Measurements from ENCODE around the gene RGS7BP.

Gene RGS7BP

GRCh38 chr5:64634997-64635686, 129.3 kb downstream of the RGS7BP start:
- no peak for DNase-seq (ENCODE audit: low read depth)

- no peak for DNase-seq (ENCODE audit: low read depth)
Observed at GRCh38 chr5:64637144-64637543, 131.3 kb downstream of the RGS7BP start.

GRCh38 chr5:64637837-64638443, 132.1 kb downstream of the RGS7BP start:
- no peak for DNase-seq (ENCODE audit: low read depth)

- DNase-seq (ENCODE audit: low read depth) = no peak
Observed at GRCh38 chr5:64644831-64645230, 139.0 kb downstream of the RGS7BP start.

GRCh38 chr5:64646169-64646568, 140.4 kb downstream of the RGS7BP start:
- DNase-seq (ENCODE audit: low read depth) = no peak

- DNase-seq (ENCODE audit: low read depth) = no peak
Observed at GRCh38 chr5:64649512-64649911, 143.7 kb downstream of the RGS7BP start.

DNA sequence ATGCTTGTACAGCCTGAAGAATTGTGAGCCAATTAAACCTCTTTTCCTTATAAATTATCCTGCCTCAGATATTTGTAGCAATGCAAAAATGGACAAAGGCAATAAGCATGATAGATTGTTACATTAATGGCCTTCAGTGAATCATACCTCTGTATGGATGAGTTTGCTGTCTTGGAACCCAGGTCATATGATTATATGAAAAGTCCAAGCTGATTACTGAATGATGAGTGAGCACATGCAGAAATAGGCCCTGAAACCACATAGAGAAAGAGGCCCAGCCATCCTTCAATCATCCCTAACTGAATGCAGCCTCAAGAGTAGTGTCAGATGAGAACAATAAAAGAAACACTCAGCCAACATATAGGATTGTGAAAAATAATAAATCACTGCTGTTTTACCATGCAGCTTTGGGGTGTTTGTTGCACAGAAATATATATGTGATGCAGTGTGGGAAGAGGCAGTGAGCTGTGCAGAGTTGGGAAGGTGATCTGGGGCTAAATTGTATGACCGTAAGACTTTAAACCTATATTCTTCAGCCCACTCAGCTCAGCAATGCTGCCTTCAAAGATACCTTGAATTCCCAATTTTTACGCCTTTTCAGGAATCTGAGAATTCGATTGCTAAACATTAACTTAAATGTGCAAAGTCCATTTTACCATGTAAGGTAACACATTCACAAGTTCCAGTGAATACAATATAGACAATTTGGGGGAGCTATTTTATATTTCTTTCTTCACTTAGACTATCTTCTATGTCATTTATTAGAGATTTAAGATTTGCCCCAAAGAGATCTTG, 148.1 kb downstream of the RGS7BP start:
- no peak for DNase-seq (ENCODE audit: low read depth)

DNA sequence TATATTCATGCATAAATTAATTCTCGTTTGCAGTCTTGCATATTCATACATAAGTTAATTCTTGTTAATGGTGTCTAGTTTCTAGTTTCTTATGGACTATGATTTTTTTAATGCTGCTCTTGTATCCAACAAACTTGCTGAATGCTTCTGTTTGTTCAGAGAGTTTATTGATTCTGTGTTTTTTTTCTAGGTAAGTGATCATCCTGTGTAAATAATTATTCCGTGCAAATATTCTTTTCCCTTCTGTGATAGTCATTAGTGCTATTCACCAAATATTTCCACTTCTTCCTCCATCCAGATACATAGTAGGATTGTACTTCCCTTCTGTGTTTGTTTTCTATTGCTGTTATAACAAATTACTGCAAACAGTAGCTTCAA, 148.7 kb downstream of the RGS7BP start:
- DNase-seq (ENCODE audit: low read depth) = no peak

DNA sequence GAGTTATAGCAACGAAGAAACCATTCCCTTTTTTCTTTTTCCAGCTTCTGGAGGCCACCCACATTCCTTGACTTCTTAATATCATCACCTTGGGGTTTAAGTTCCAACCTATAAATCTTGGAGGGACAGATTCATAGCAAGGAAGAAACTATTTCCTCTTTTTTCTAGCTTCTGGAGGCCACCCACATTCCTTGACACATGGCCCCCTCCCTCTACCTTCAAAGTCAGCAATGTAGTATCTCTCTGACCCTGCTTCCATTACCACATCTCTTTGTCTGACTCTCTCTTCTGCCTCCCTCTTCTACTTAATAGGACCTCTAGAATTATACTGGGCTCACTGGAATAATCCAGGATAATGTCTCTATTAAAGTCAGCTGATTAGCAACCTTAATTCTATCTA, 149.8 kb downstream of the RGS7BP start:
- DNase-seq (ENCODE audit: low read depth) = no peak

DNA sequence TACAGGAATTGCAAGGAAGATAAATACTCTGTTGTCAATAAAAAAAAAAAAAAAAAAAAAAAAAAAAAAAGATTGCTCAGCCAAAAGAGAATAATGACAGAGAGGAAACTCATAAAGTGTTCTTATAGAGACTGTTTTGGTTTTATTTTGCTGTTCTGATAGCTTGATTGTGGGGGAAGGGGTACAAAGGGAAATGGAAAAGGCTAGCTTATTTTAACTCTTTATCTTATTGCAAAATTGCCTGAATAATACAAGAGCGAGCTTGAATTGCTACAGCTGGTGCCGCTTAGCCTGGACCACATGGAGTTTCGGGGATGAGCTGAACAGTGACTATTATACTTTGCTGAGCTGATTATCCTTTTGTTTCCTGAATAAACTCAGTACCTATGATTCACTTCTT, 153.5 kb downstream of the RGS7BP start:
- DNase-seq (ENCODE audit: low read depth) = no peak

All from stimulated activated CD8-positive, alpha-beta memory T cell treated with anti-CD3 and anti-CD28 coated beads, Interleukin-15, amount 100 ng/mL, for 1 hour (primary cell).